Prostate gland (tissue), 2 donors: Measurements from ENCODE around the gene CACNA1A. TPM values are rescaled to one million over a fixed set of nuclear protein-coding genes. Genes with fewer than 3 reads are reported as not detected.

Source experiments
- DNase-seq: peaks from one replicate; pipeline ENCODE4 v3.0.0-alpha.2; 2019; ENCODE audit warnings: low spot score
- H3K27ac ChIP-seq, 2 donors: fragments of 200-600 bp; sonication (generic); 2 replicates each; pipeline ENCODE4 v1.5.1; 2017 to 2019
- H3K27me3 ChIP-seq: fragments of 200-600 bp; sonication (generic); replicated peaks from 2 replicates; pipeline ENCODE4 v1.5.1; 2019; ENCODE audit not compliant: insufficient read depth
- H3K36me3 ChIP-seq, 2 donors: fragments of 200-600 bp; sonication (generic); 1 replicate in 1 of 2; 2 replicates in 1 of 2; pipeline versions ENCODE4 v1.5.1 to v1.8.1; 2017 to 2019
- H3K4me1 ChIP-seq: fragments of 200-600 bp; sonication (generic); replicated peaks from 2 replicates; pipeline ENCODE4 v1.5.1; 2019
- H3K4me3 ChIP-seq, 2 donors: fragments of 200-600 bp; sonication (generic); 2 replicates each; pipeline ENCODE4 v1.5.1; 2017 to 2019
- H3K9me3 ChIP-seq: fragments of 200-600 bp; sonication (generic); 2 replicates; pipeline ENCODE4 v1.5.1; 2017
- CTCF ChIP-seq, 4 experiments: fragments of 200-600 bp in 2 of 4; fragments of 450-650 bp in 2 of 4; sonication (generic) in 2 of 4; IDR thresholded peaks; 1 replicate in 3 of 4; 2 replicates in 1 of 4; pipeline ENCODE4 v1.5.1; 2016 to 2019; ENCODE audit warnings: antibody characterized with exemption in 4 of 4, mild to moderate bottlenecking in 2 of 4, moderate library complexity in 2 of 4
- POLR2A ChIP-seq: fragments of 450-650 bp; IDR thresholded peaks from one replicate; pipeline ENCODE4 v1.6.1; 2016; ENCODE audit warnings: antibody characterized with exemption, mild to moderate bottlenecking
- POLR2AphosphoS5 ChIP-seq: sonication (generic); formaldehyde crosslinking; IDR thresholded peaks from one replicate; pipeline ENCODE4 v1.6.1; 2017; ENCODE audit warnings: antibody characterized with exemption
- WGBS: methylation state at CpG from one replicate; pipeline ENCODE4 v1.1.5; 2018; 5-methylcytosine and 5-hydroxymethylcytosine counted together
- intact Hi-C: fragments of 100-400 bp; cut with DNase I; formaldehyde crosslinking; loops from one replicate; pipeline ENCODE4 v1.14.2; 2022
- total RNA-seq, 2 donors: library from RNA; depleted of rRNA; stranded (reverse); fragments of >200 nt; gene quantifications; one replicate each; pipeline ENCODE4 v1.1.0, GENCODE V29; 2016

Gene CACNA1A
- total RNA-seq, 2 donors from 2014 or later = 0.46 to 12.4 TPM

GRCh38 chr19:13286195-13286985 lies 219.9 kb downstream of the CACNA1A start:
- Histone ChIP-seq H3K4me3 (no peak overlapping the region), H3K4me1 (no peaks in the 10 kb centered on the region), H3K36me3 (no peaks in the 10 kb centered on the region), H3K27me3 (peaks cover 3% of the 10 kb centered on the region), H3K27ac (no peak overlapping the region), H3K9me3 (no peaks in the 10 kb centered on the region)
- no peak for DNase-seq
- intact Hi-C loops = no loop called here
- 89% methylated on average over 31 of the region's 31 CpGs for WGBS
- TF ChIP-seq POLR2AphosphoS5 (no peak), CTCF (IDR thresholded peaks at IDR 0.05) (no peak)

- DNase-seq = no peak
- 45% methylated on average over 13 of the region's 13 CpGs for WGBS
- Histone ChIP-seq H3K27ac (no peak overlapping the region), H3K27me3 (peaks cover 3% of the 10 kb centered on the region), H3K4me3 (no peak overlapping the region), H3K9me3 (no peaks in the 10 kb centered on the region), H3K36me3 (no peaks in the 10 kb centered on the region), H3K4me1 (no peaks in the 10 kb centered on the region)
- TF ChIP-seq POLR2A (no peak), POLR2AphosphoS5 (no peak), CTCF (IDR thresholded peaks at IDR 0.05) (no peak)
- intact Hi-C loops = no loop called here
Observed at GRCh38 chr19:13284929-13285928, 221.1 kb downstream of the CACNA1A start.

GRCh38 chr19:13283871-13284270 lies 222.4 kb downstream of the CACNA1A start:
- Histone ChIP-seq H3K36me3 (no peaks in the 10 kb centered on the region), H3K27me3 (peaks cover 3% of the 10 kb centered on the region), H3K4me3 (no peak overlapping the region), H3K4me1 (no peaks in the 10 kb centered on the region), H3K27ac (no peak overlapping the region), H3K9me3 (no peaks in the 10 kb centered on the region)
- intact Hi-C loops = no loop called here
- 60% methylated on average over 1 of the region's 1 CpG for WGBS
- no peak for TF ChIP-seq CTCF (IDR thresholded peaks at IDR 0.05)
- TF ChIP-seq POLR2A = no peak
- no peak for TF ChIP-seq POLR2AphosphoS5
- DNase-seq = no peak

- Histone ChIP-seq H3K4me3 (no peak overlapping the region), H3K27ac (no peak overlapping the region), H3K4me1 (no peaks in the 10 kb centered on the region), H3K36me3 (no peaks in the 10 kb centered on the region), H3K27me3 (peaks cover 3% of the 10 kb centered on the region), H3K9me3 (no peaks in the 10 kb centered on the region)
- DNase-seq = no peak
- TF ChIP-seq POLR2A = no peak
- TF ChIP-seq POLR2AphosphoS5 = no peak
- TF ChIP-seq CTCF (IDR thresholded peaks at IDR 0.05) = no peak
- intact Hi-C loops = no loop called here
- WGBS = 80% methylated on average over 8 of the region's 8 CpGs
Observed at GRCh38 chr19:13282486-13283065, 223.7 kb downstream of the CACNA1A start.
